ENCODE data around the gene PEX13.

Gene PEX13

DNA sequence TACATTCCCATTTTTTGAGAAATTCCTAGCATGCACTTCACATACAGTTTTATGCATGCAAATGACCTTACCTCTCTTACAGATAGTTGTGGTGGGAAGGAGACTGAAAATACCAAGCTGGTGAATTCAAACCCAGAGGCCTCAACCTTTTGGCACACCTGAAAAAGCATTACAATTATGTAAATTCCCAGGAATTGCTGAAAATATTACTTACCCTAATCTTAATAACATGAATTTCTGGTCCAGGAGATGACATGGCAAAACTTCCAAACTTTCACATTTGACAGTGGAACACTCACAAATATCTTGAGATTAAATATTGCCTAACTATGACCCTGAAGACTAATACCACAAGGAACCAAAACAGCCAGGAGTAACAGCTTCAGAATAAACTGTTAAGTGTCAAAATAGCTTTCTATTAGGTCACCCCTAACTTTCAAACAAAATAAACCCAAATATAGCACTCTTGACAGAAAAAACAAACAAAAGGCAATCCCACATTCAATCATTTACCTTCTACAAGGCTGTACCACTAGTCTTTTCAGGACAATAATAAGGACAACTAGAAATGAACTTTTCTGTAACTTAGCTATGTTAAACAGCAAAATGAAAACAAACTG, 10.9 kb upstream of the PEX13 start:
- POLR2A ChIA-PET = no interaction called here
- Histone ChIP-seq H3K4me1 (ENCODE audit: control insufficient read depth, insufficient read depth, low read length) (peaks cover 6% of the 10 kb centered on the region; the same call in 1 of the 2 replicates), H3K9me3 (ENCODE audit: control insufficient read depth, insufficient read depth, low read depth, low read length) (no peaks in the 10 kb centered on the region), H3K4me3 (ENCODE audit: low read depth, low read length) (no peak overlapping the region), H3K27ac (ENCODE audit: extremely low read depth, low read depth, low read length) (no peak overlapping the region), H3K36me3 (ENCODE audit: control insufficient read depth in 2 of 2, insufficient read depth in 1 of 2, low read length in 2 of 2) (no peaks in the 10 kb centered on the region; a peak in 1 of 3 replicates)
- CTCF ChIA-PET = interaction anchor here (0.6 to 2.1 kb wide), 6 partner anchors 9 to 292 kb away, joined by 3 to 5 read pairs (median 3); no protein-coding TSS in a partner anchor
- TF ChIP-seq, protein P1, sequence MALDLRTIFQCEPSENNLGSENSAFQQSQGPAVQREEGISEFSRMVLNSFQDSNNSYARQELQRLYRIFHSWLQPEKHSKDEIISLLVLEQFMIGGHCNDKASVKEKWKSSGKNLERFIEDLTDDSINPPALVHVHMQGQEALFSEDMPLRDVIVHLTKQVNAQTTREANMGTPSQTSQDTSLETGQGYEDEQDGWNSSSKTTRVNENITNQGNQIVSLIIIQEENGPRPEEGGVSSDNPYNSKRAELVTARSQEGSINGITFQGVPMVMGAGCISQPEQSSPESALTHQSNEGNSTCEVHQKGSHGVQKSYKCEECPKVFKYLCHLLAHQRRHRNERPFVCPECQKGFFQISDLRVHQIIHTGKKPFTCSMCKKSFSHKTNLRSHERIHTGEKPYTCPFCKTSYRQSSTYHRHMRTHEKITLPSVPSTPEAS (tag by site-specific recombination; IDR thresholded peaks at IDR 0.05) = no peak
- TF ChIP-seq SP2 (tag by site-specific recombination; IDR thresholded peaks at IDR 0.05) = no peak
- peak; percentile 52 for TF ChIP-seq FEZF1 (tag by site-specific recombination; IDR thresholded peaks at IDR 0.05)
- TF ChIP-seq, protein P2, sequence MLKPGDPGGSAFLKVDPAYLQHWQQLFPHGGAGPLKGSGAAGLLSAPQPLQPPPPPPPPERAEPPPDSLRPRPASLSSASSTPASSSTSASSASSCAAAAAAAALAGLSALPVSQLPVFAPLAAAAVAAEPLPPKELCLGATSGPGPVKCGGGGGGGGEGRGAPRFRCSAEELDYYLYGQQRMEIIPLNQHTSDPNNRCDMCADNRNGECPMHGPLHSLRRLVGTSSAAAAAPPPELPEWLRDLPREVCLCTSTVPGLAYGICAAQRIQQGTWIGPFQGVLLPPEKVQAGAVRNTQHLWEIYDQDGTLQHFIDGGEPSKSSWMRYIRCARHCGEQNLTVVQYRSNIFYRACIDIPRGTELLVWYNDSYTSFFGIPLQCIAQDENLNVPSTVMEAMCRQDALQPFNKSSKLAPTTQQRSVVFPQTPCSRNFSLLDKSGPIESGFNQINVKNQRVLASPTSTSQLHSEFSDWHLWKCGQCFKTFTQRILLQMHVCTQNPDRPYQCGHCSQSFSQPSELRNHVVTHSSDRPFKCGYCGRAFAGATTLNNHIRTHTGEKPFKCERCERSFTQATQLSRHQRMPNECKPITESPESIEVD (tag by site-specific recombination; IDR thresholded peaks at IDR 0.05) = peak; percentile 27; the same call in 1 of the 2 replicates
- TF ChIP-seq ZNF132 (tag by site-specific recombination; IDR thresholded peaks at IDR 0.05; ENCODE audit: borderline replicate concordance) = no peak
- TF ChIP-seq, protein P3, sequence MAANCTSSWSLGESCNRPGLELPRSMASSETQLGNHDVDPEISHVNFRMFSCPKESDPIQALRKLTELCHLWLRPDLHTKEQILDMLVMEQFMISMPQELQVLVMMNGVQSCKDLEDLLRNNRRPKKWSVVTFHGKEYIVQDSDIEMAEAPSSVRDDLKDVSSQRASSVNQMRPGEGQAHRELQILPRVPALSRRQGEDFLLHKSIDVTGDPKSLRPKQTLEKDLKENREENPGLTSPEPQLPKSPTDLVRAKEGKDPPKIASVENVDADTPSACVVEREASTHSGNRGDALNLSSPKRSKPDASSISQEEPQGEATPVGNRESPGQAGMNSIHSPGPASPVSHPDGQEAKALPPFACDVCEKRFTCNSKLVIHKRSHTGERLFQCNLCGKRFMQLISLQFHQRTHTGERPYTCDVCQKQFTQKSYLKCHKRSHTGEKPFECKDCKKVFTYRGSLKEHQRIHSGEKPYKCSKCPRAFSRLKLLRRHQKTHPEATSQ (tag by site-specific recombination; IDR thresholded peaks at IDR 0.05) = no peak
- TF ChIP-seq SETDB1 (IDR thresholded peaks at IDR 0.05; ENCODE audit: insufficient read length, low read length) = no peak
- TF ChIP-seq ZNF654 (tag by site-specific recombination; IDR thresholded peaks at IDR 0.05; ENCODE audit: low read depth) = no peak
- no peak for TF ChIP-seq ZNF544 (tag by site-specific recombination; IDR thresholded peaks at IDR 0.05)
- TF ChIP-seq, protein P4, sequence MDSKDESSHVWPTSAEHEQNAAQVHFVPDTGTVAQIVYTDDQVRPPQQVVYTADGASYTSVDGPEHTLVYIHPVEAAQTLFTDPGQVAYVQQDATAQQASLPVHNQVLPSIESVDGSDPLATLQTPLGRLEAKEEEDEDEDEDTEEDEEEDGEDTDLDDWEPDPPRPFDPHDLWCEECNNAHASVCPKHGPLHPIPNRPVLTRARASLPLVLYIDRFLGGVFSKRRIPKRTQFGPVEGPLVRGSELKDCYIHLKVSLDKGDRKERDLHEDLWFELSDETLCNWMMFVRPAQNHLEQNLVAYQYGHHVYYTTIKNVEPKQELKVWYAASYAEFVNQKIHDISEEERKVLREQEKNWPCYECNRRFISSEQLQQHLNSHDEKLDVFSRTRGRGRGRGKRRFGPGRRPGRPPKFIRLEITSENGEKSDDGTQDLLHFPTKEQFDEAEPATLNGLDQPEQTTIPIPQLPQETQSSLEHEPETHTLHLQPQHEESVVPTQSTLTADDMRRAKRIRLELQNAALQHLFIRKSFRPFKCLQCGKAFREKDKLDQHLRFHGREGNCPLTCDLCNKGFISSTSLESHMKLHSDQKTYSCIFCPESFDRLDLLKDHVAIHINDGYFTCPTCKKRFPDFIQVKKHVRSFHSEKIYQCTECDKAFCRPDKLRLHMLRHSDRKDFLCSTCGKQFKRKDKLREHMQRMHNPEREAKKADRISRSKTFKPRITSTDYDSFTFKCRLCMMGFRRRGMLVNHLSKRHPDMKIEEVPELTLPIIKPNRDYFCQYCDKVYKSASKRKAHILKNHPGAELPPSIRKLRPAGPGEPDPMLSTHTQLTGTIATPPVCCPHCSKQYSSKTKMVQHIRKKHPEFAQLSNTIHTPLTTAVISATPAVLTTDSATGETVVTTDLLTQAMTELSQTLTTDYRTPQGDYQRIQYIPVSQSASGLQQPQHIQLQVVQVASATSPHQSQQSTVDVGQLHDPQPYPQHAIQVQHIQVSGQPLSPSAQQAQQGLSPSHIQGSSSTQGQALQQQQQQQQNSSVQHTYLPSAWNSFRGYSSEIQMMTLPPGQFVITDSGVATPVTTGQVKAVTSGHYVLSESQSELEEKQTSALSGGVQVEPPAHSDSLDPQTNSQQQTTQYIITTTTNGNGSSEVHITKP (tag by site-specific recombination; IDR thresholded peaks at IDR 0.05) = peak; percentile 45; the same call in 1 of the 2 replicates

DNA sequence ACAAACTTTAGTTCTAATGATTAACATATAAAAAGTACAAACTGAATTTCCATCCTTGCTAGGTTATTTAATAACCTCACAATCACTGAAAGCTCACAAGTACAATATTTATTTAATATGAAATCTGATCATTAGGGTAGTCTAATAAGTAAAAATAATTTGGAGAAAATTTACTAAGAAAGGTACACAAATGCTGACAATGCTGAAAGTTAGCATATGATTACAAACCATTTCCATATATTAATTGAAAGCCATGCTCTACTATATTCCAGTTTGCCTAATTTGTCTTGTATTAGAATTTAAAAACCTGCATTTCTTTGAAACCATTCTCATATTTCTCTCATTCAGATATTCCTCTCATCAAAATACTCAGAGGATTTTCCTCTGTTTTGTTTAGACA, 8.2 kb upstream of the PEX13 start:
- TF ChIP-seq BCL11A (tag by site-specific recombination; IDR thresholded peaks at IDR 0.05; ENCODE audit: low read depth) (no peak), FEZF1 (tag by site-specific recombination; IDR thresholded peaks at IDR 0.05) (no peak)

DNA sequence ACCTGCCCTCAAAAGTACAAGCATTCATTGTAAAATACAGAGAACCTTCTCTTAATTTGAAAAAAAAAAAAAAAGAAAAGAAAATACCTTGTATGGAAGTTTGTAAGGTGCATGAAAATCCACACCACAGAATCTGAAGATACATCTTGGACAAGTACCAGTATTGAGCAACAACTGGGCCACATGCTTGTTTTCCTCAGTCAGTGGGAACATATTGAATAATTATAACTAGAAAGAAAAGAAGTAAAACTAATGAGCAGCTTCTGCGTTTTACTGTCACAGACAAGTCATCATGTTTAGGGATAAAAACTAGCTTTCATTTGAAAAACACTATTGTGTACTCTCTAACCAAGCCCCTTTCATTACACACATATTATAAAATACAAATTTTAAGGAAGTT, 5.8 kb upstream of the PEX13 start:
- POLR2A ChIA-PET = no interaction called here
- Histone ChIP-seq H3K27ac (ENCODE audit: extremely low read depth, low read depth, low read length) (no peak overlapping the region), H3K36me3 (ENCODE audit: control insufficient read depth in 2 of 2, insufficient read depth in 1 of 2, low read length in 2 of 2) (no peaks in the 10 kb centered on the region; a peak in 1 of 3 replicates), H3K9me3 (ENCODE audit: control insufficient read depth, insufficient read depth, low read depth, low read length) (no peaks in the 10 kb centered on the region), H3K4me1 (ENCODE audit: control insufficient read depth, insufficient read depth, low read length) (peaks cover 5% of the 10 kb centered on the region), H3K4me3 (ENCODE audit: low read depth, low read length) (no peak overlapping the region)
- CTCF ChIA-PET = no interaction called here
- TF ChIP-seq YY2 (tag by site-specific recombination; IDR thresholded peaks at IDR 0.05) (no peak), SETDB1 (IDR thresholded peaks at IDR 0.05; ENCODE audit: insufficient read length, low read length) (no peak), SP2 (tag by site-specific recombination; IDR thresholded peaks at IDR 0.05) (no peak), ZNF214 (tag by site-specific recombination; IDR thresholded peaks at IDR 0.05; ENCODE audit: borderline replicate concordance) (no peak), IKZF3 (tag by site-specific recombination; IDR thresholded peaks at IDR 0.05) (no peak), ZNF768 (tag by site-specific recombination; IDR thresholded peaks at IDR 0.05) (no peak), ZNF175 (tag by site-specific recombination; IDR thresholded peaks at IDR 0.05) (no peak), ZFP37 (tag by site-specific recombination; IDR thresholded peaks at IDR 0.05) (no peak)
- TF ChIP-seq, protein P5, sequence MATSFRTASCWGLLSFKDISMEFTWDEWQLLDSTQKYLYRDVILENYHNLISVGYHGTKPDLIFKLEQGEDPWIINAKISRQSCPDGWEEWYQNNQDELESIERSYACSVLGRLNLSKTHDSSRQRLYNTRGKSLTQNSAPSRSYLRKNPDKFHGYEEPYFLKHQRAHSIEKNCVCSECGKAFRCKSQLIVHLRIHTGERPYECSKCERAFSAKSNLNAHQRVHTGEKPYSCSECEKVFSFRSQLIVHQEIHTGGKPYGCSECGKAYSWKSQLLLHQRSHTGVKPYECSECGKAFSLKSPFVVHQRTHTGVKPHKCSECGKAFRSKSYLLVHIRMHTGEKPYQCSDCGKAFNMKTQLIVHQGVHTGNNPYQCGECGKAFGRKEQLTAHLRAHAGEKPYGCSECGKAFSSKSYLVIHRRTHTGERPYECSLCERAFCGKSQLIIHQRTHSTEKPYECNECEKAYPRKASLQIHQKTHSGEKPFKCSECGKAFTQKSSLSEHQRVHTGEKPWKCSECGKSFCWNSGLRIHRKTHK (tag by site-specific recombination; IDR thresholded peaks at IDR 0.05) = no peak
- TF ChIP-seq, protein P6, sequence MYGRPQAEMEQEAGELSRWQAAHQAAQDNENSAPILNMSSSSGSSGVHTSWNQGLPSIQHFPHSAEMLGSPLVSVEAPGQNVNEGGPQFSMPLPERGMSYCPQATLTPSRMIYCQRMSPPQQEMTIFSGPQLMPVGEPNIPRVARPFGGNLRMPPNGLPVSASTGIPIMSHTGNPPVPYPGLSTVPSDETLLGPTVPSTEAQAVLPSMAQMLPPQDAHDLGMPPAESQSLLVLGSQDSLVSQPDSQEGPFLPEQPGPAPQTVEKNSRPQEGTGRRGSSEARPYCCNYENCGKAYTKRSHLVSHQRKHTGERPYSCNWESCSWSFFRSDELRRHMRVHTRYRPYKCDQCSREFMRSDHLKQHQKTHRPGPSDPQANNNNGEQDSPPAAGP (tag by site-specific recombination; IDR thresholded peaks at IDR 0.05) = no peak

More for the DNA sequence above, 8.2 kb upstream of the PEX13 start:
- no peaks in the 10 kb centered on the region for H3K9me3 ChIP-seq (ENCODE audit: control insufficient read depth, insufficient read depth, low read depth, low read length)
- H3K36me3 ChIP-seq (ENCODE audit: control insufficient read depth in 2 of 2, insufficient read depth in 1 of 2, low read length in 2 of 2) = no peaks in the 10 kb centered on the region; a peak in 1 of 3 replicates
- CTCF ChIA-PET = interaction anchor here (1.0 kb wide), 2 partner anchors 11 to 22 kb away, joined by 3 read pairs; no protein-coding TSS in a partner anchor
- H3K4me1 ChIP-seq (ENCODE audit: control insufficient read depth, insufficient read depth, low read length) = peaks cover 6% of the 10 kb centered on the region; the same call in 1 of the 2 replicates
- POLR2A ChIA-PET = no interaction called here
- no peak overlapping the region for H3K4me3 ChIP-seq (ENCODE audit: low read depth, low read length)
- no peak overlapping the region for H3K27ac ChIP-seq (ENCODE audit: extremely low read depth, low read depth, low read length)
